RPMI8226 (cell line): ENCODE measurements around the gene PRKRIP1.
A peak's percentile ranks its signal among the peaks of the same experiment; 100 is the strongest.
"Not testable (repeated sequence)": the region's sequence is repeated elsewhere in the genome, so short reads cannot be mapped to it uniquely, and the experiment has no call there.

Source experiments
- DNase-seq: peaks from one replicate; pipeline ENCODE4 v3.0.0-alpha.2; 2015

The PRKRIP1 gene

GRCh38 chr7:102404005-102404861 is 8.1 kb downstream of the PRKRIP1 start:
- DNase-seq, result peak; percentile 81

- not testable (repeated sequence) for DNase-seq
Measured at GRCh38 chr7:102404862-102405188, 8.7 kb downstream of the PRKRIP1 start.

GRCh38 chr7:102407910-102408309 is 11.7 kb downstream of the PRKRIP1 start:
- no peak for DNase-seq

- DNase-seq, result not testable (repeated sequence)
Measured at GRCh38 chr7:102408530-102408929, 12.4 kb downstream of the PRKRIP1 start.

- DNase-seq, result no peak
Measured at GRCh38 chr7:102409340-102409739, 13.2 kb downstream of the PRKRIP1 start.

- no peak for DNase-seq
Measured at GRCh38 chr7:102410123-102410522, 14.0 kb downstream of the PRKRIP1 start.

- DNase-seq, result no peak
Measured at GRCh38 chr7:102410918-102411317, 14.8 kb downstream of the PRKRIP1 start.

GRCh38 chr7:102412548-102412947 is 16.4 kb downstream of the PRKRIP1 start:
- peak; percentile 78 for DNase-seq

GRCh38 chr7:102413091-102413490 is 16.9 kb downstream of the PRKRIP1 start:
- DNase-seq, result no peak

GRCh38 chr7:102413611-102414010 is 17.4 kb downstream of the PRKRIP1 start:
- no peak for DNase-seq

GRCh38 chr7:102415685-102416225 is 19.6 kb downstream of the PRKRIP1 start:
- DNase-seq, result no peak

GRCh38 chr7:102416406-102416805 is 20.2 kb downstream of the PRKRIP1 start:
- DNase-seq, result no peak

GRCh38 chr7:102417105-102417504 is 20.9 kb downstream of the PRKRIP1 start:
- DNase-seq, result no peak

- no peak for DNase-seq
Measured at GRCh38 chr7:102418592-102418991, 22.4 kb downstream of the PRKRIP1 start.

GRCh38 chr7:102421706-102422240 is 25.6 kb downstream of the PRKRIP1 start:
- DNase-seq, result no peak

- DNase-seq, result peak; percentile 94
Measured at GRCh38 chr7:102424129-102424551, 28.0 kb downstream of the PRKRIP1 start.

GRCh38 chr7:102424787-102425218 is 28.6 kb downstream of the PRKRIP1 start:
- peak; percentile 76 for DNase-seq

GRCh38 chr7:102425639-102426267 is 29.6 kb downstream of the PRKRIP1 start:
- peak; percentile 95 for DNase-seq

- DNase-seq, result peak; percentile 96
Measured at GRCh38 chr7:102426268-102427018, 30.3 kb downstream of the PRKRIP1 start.

- peak; percentile 25 for DNase-seq
Measured at GRCh38 chr7:102427019-102427405, 30.8 kb downstream of the PRKRIP1 start.

GRCh38 chr7:102429141-102429899 is 33.2 kb downstream of the PRKRIP1 start:
- DNase-seq, result no peak

- peak; percentile 91 for DNase-seq
Measured at GRCh38 chr7:102431617-102432298, 35.6 kb downstream of the PRKRIP1 start.
